GM23338 (cell line): ENCODE measurements around the gene EFR3B. TPM values are rescaled to one million over a fixed set of nuclear protein-coding genes. Genes with fewer than 3 reads are reported as not detected.

Experiments
- ATAC-seq: fragments of 200-7000 bp; cut with Tn5 transposase; 3 replicates; pipeline ENCODE4 v1.9.1; 2020
- DNase-seq: peaks from one replicate; pipeline ENCODE4 v3.0.0-alpha.2; 2015; ENCODE audit warnings: low spot score
- H2AFZ ChIP-seq: fragments of 200-600 bp; sonication (generic); 2 replicates; pipeline ENCODE4 v1.8.0; 2016; ENCODE audit warnings: antibody characterized with exemption, mild to moderate bottlenecking, moderate library complexity
- H3F3A ChIP-seq: fragments of 200-600 bp; sonication (generic); replicated peaks from 2 replicates; pipeline ENCODE4 v1.8.0; 2017; ENCODE audit warnings: antibody characterized with exemption, mixed run types, low read depth
- H3K27ac ChIP-seq: fragments of 200-600 bp; sonication (generic); 2 replicates; pipeline ENCODE4 v1.6.1; 2016; ENCODE audit warnings: low read depth
- H3K27me3 ChIP-seq: fragments of 200-600 bp; sonication (generic); 2 replicates; pipeline ENCODE4 v1.8.0; 2016; ENCODE audit warnings: mild to moderate bottlenecking, mixed run types, moderate library complexity; ENCODE audit not compliant: insufficient read depth
- H3K36me3 ChIP-seq: fragments of 200-600 bp; sonication (generic); 2 replicates; pipeline ENCODE4 v1.8.0; 2016; ENCODE audit warnings: mild to moderate bottlenecking; ENCODE audit not compliant: insufficient read depth
- H3K4me1 ChIP-seq: fragments of 200-600 bp; sonication (generic); 2 replicates; pipeline ENCODE4 v1.8.0; 2016; ENCODE audit warnings: mild to moderate bottlenecking, moderate library complexity; ENCODE audit not compliant: insufficient read depth
- H3K4me2 ChIP-seq: fragments of 200-600 bp; sonication (generic); 2 replicates; pipeline ENCODE4 v1.7.1; 2017; ENCODE audit warnings: mixed run types
- H3K4me3 ChIP-seq: fragments of 200-600 bp; sonication (generic); 2 replicates; pipeline ENCODE4 v1.6.1; 2016; ENCODE audit warnings: mixed run types
- H3K79me2 ChIP-seq: fragments of 200-600 bp; sonication (generic); replicated peaks from 2 replicates; pipeline ENCODE4 v1.8.0; 2017; ENCODE audit warnings: mild to moderate bottlenecking; ENCODE audit not compliant: insufficient read depth
- H3K9me2 ChIP-seq: fragments of 200-600 bp; sonication (generic); 2 replicates; pipeline ENCODE4 v1.8.0; 2017; ENCODE audit not compliant: insufficient read depth
- H4K20me1 ChIP-seq: fragments of 200-600 bp; sonication (generic); replicated peaks from 2 replicates; pipeline ENCODE4 v1.8.0; 2017; ENCODE audit warnings: mild to moderate bottlenecking; ENCODE audit not compliant: insufficient read depth
- H3K27ac Mint-ChIP-seq: 2 replicates; pipeline ENCODE4 v1.8.0; 2020; ENCODE audit warnings: inconsistent platforms, mild to moderate bottlenecking, moderate library complexity, mixed read lengths
- H3K27me3 Mint-ChIP-seq: 3 replicates; pipeline ENCODE4 v1.8.0; 2022; ENCODE audit warnings: low read depth, mild to moderate bottlenecking, moderate library complexity, mixed read lengths, inconsistent platforms; ENCODE audit not compliant: insufficient read depth, poor library complexity
- H3K36me3 Mint-ChIP-seq: 3 replicates; pipeline ENCODE4 v1.8.0; 2021; ENCODE audit warnings: low read depth, mild to moderate bottlenecking, inconsistent platforms, moderate library complexity, mixed read lengths
- H3K4me1 Mint-ChIP-seq: 3 replicates; pipeline ENCODE4 v1.8.0; 2020; ENCODE audit warnings: mild to moderate bottlenecking, inconsistent platforms, mixed read lengths
- H3K4me3 Mint-ChIP-seq: 3 replicates; pipeline ENCODE4 v1.8.0; 2021; ENCODE audit warnings: moderate library complexity, mild to moderate bottlenecking, inconsistent platforms, mixed read lengths
- H3K9me3 Mint-ChIP-seq: 3 replicates; pipeline ENCODE4 v1.8.0; 2020; ENCODE audit warnings: moderate library complexity, mild to moderate bottlenecking, inconsistent platforms, mixed read lengths
- CREB1 ChIP-seq: fragments of 250-450 bp; sonication (Bioruptor Pico); IDR thresholded peaks from 2 replicates; pipeline ENCODE4 v1.5.0; 2020; ENCODE audit warnings: low read depth, mild to moderate bottlenecking, moderate library complexity
- EZH2 ChIP-seq: fragments of 200-600 bp; sonication (generic); IDR thresholded peaks from one replicate; pipeline ENCODE4 v1.8.0; 2017; ENCODE audit warnings: antibody characterized with exemption, mild to moderate bottlenecking, low read depth; ENCODE audit not compliant: unreplicated experiment
- EZH2phosphoT487 ChIP-seq: fragments of 200-600 bp; sonication (generic); IDR thresholded peaks from one replicate; pipeline ENCODE4 v1.8.1; 2018; ENCODE audit warnings: antibody characterized with exemption; ENCODE audit not compliant: unreplicated experiment
- JUNB ChIP-seq: IDR thresholded peaks from one replicate; pipeline ENCODE4 v1.6.1; 2016; ENCODE audit warnings: antibody characterized with exemption; ENCODE audit not compliant: unreplicated experiment
- NANOG ChIP-seq: IDR thresholded peaks from 2 replicates; pipeline ENCODE4 v1.6.1; 2016; ENCODE audit warnings: antibody characterized with exemption, borderline replicate concordance
- POLR2AphosphoS5 ChIP-seq: IDR thresholded peaks from 2 replicates; pipeline ENCODE4 v1.6.1; 2016; ENCODE audit warnings: antibody characterized with exemption, low read depth
- STAT1 ChIP-seq: IDR thresholded peaks from one replicate; pipeline ENCODE4 v1.6.1; 2016; ENCODE audit warnings: antibody characterized with exemption; ENCODE audit not compliant: unreplicated experiment
- ZNF114 ChIP-seq: fragments of 250-450 bp; sonication (Bioruptor Pico); IDR thresholded peaks from 2 replicates; pipeline ENCODE4 v1.5.0; 2020; ENCODE audit warnings: mild to moderate bottlenecking, moderate library complexity
- ZNF331 ChIP-seq: fragments of 250-450 bp; sonication (Bioruptor Pico); IDR thresholded peaks from 2 replicates; pipeline ENCODE4 v1.5.0; 2020; ENCODE audit warnings: low read depth, mild to moderate bottlenecking, moderate library complexity
- polyA plus RNA-seq: library from polyadenylated mRNA; unstranded; fragments of >200 nt; fragmentation: Nextera tagmentation; extraction: Ambion mirVana; gene quantifications from 2 replicates; pipeline ENCODE4 v1.2.1, GENCODE V29; 2016
- total RNA-seq: library from RNA; depleted of rRNA; stranded (reverse); fragments of >200 nt; shearing (Covaris generic); gene quantifications from 2 replicates; pipeline ENCODE4 v1.2.3, GENCODE V29; 2014
- TF ChIP-seq, protein P1 (sequence below), 2 experiments: fragments of 200-600 bp in 1 of 2; sonication (generic) in 1 of 2; conservative IDR thresholded peaks; 2 replicates each; pipeline versions ENCODE4 v1.5.1 to v1.6.1; 2016 to 2017; ENCODE audit warnings: antibody characterized with exemption in 2 of 2, low read depth in 2 of 2, mild to moderate bottlenecking in 2 of 2, moderate library complexity in 1 of 2
- TF ChIP-seq, protein P2 (sequence below): IDR thresholded peaks from one replicate; pipeline ENCODE4 v1.6.1; 2018; ENCODE audit warnings: antibody characterized with exemption; ENCODE audit not compliant: unreplicated experiment
- TF ChIP-seq, protein P3 (sequence below): fragments of 250-450 bp; sonication (Bioruptor Pico); IDR thresholded peaks from 2 replicates; pipeline ENCODE4 v1.5.0; 2020; ENCODE audit warnings: mild to moderate bottlenecking, moderate library complexity
- TF ChIP-seq, protein P4 (sequence below): IDR thresholded peaks from 2 replicates; pipeline ENCODE4 v1.6.1; 2016; ENCODE audit warnings: antibody characterized with exemption

EFR3B gene
- total and polyA plus RNA-seq, 2 experiments from 2014 or later = 3.3 to 10.7 TPM

DNA sequence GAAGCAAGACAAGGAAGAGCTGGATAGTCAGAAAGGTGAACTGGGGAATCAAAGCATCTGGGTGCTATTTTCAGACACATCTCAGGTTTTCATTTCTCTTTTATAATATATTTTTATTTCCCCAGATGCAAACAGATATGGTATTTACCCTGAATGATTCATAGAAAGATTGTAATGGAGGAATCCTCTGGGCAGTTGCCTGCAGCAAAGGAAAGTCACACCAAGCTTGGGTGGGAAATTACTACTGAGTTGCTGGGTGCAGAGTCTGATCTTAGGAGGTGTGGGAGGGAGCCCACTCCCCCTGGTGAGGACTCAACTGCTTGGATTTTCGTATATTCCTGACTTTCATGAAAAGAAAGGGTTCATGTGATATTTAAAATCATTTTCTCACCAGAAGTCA lies 2.1 kb downstream of the EFR3B start:
- no peaks in the 10 kb centered on the region for H3K9me2 ChIP-seq
- peaks cover 8% of the 10 kb centered on the region; the same call in 1 of the 2 replicates for H3F3A ChIP-seq
- 0 out of 2 replicates have a peak overlapping the region, but pooled peaks have one; percentile 89 for H3K4me3 ChIP-seq
- TF ChIP-seq CREB1 (CRISPR knock-in tag) = no peak
- TF ChIP-seq, protein P1, sequence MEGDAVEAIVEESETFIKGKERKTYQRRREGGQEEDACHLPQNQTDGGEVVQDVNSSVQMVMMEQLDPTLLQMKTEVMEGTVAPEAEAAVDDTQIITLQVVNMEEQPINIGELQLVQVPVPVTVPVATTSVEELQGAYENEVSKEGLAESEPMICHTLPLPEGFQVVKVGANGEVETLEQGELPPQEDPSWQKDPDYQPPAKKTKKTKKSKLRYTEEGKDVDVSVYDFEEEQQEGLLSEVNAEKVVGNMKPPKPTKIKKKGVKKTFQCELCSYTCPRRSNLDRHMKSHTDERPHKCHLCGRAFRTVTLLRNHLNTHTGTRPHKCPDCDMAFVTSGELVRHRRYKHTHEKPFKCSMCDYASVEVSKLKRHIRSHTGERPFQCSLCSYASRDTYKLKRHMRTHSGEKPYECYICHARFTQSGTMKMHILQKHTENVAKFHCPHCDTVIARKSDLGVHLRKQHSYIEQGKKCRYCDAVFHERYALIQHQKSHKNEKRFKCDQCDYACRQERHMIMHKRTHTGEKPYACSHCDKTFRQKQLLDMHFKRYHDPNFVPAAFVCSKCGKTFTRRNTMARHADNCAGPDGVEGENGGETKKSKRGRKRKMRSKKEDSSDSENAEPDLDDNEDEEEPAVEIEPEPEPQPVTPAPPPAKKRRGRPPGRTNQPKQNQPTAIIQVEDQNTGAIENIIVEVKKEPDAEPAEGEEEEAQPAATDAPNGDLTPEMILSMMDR (conservative IDR thresholded peaks at IDR 0.05; ENCODE audit: low read depth in 2 of 2) = no peak
- no peak for TF ChIP-seq JUNB
- TF ChIP-seq, protein P2, sequence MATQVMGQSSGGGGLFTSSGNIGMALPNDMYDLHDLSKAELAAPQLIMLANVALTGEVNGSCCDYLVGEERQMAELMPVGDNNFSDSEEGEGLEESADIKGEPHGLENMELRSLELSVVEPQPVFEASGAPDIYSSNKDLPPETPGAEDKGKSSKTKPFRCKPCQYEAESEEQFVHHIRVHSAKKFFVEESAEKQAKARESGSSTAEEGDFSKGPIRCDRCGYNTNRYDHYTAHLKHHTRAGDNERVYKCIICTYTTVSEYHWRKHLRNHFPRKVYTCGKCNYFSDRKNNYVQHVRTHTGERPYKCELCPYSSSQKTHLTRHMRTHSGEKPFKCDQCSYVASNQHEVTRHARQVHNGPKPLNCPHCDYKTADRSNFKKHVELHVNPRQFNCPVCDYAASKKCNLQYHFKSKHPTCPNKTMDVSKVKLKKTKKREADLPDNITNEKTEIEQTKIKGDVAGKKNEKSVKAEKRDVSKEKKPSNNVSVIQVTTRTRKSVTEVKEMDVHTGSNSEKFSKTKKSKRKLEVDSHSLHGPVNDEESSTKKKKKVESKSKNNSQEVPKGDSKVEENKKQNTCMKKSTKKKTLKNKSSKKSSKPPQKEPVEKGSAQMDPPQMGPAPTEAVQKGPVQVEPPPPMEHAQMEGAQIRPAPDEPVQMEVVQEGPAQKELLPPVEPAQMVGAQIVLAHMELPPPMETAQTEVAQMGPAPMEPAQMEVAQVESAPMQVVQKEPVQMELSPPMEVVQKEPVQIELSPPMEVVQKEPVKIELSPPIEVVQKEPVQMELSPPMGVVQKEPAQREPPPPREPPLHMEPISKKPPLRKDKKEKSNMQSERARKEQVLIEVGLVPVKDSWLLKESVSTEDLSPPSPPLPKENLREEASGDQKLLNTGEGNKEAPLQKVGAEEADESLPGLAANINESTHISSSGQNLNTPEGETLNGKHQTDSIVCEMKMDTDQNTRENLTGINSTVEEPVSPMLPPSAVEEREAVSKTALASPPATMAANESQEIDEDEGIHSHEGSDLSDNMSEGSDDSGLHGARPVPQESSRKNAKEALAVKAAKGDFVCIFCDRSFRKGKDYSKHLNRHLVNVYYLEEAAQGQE = no peak
- TF ChIP-seq, protein P3, sequence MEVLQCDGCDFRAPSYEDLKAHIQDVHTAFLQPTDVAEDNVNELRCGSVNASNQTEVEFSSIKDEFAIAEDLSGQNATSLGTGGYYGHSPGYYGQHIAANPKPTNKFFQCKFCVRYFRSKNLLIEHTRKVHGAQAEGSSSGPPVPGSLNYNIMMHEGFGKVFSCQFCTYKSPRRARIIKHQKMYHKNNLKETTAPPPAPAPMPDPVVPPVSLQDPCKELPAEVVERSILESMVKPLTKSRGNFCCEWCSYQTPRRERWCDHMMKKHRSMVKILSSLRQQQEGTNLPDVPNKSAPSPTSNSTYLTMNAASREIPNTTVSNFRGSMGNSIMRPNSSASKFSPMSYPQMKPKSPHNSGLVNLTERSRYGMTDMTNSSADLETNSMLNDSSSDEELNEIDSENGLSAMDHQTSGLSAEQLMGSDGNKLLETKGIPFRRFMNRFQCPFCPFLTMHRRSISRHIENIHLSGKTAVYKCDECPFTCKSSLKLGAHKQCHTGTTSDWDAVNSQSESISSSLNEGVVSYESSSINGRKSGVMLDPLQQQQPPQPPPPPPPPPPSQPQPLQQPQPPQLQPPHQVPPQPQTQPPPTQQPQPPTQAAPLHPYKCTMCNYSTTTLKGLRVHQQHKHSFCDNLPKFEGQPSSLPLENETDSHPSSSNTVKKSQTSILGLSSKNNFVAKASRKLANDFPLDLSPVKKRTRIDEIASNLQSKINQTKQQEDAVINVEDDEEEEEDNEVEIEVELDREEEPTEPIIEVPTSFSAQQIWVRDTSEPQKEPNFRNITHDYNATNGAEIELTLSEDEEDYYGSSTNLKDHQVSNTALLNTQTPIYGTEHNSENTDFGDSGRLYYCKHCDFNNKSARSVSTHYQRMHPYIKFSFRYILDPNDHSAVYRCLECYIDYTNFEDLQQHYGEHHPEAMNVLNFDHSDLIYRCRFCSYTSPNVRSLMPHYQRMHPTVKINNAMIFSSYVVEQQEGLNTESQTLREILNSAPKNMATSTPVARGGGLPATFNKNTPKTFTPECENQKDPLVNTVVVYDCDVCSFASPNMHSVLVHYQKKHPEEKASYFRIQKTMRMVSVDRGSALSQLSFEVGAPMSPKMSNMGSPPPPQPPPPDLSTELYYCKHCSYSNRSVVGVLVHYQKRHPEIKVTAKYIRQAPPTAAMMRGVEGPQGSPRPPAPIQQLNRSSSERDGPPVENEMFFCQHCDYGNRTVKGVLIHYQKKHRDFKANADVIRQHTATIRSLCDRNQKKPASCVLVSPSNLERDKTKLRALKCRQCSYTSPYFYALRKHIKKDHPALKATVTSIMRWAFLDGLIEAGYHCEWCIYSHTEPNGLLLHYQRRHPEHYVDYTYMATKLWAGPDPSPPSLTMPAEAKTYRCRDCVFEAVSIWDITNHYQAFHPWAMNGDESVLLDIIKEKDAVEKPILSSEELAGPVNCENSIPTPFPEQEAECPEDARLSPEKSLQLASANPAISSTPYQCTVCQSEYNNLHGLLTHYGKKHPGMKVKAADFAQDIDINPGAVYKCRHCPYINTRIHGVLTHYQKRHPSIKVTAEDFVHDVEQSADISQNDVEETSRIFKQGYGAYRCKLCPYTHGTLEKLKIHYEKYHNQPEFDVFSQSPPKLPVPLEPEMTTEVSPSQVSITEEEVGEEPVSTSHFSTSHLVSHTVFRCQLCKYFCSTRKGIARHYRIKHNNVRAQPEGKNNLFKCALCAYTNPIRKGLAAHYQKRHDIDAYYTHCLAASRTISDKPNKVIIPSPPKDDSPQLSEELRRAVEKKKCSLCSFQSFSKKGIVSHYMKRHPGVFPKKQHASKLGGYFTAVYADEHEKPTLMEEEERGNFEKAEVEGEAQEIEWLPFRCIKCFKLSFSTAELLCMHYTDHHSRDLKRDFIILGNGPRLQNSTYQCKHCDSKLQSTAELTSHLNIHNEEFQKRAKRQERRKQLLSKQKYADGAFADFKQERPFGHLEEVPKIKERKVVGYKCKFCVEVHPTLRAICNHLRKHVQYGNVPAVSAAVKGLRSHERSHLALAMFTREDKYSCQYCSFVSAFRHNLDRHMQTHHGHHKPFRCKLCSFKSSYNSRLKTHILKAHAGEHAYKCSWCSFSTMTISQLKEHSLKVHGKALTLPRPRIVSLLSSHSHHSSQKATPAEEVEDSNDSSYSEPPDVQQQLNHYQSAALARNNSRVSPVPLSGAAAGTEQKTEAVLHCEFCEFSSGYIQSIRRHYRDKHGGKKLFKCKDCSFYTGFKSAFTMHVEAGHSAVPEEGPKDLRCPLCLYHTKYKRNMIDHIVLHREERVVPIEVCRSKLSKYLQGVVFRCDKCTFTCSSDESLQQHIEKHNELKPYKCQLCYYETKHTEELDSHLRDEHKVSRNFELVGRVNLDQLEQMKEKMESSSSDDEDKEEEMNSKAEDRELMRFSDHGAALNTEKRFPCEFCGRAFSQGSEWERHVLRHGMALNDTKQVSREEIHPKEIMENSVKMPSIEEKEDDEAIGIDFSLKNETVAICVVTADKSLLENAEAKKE (CRISPR knock-in tag) = no peak
- no peak for TF ChIP-seq NANOG
- TF ChIP-seq ZNF331 (CRISPR knock-in tag) = no peak
- no peak for TF ChIP-seq STAT1
- TF ChIP-seq ZNF114 = no peak
- TF ChIP-seq EZH2phosphoT487 = no peak
- TF ChIP-seq EZH2 = no peak
- TF ChIP-seq, protein P4, sequence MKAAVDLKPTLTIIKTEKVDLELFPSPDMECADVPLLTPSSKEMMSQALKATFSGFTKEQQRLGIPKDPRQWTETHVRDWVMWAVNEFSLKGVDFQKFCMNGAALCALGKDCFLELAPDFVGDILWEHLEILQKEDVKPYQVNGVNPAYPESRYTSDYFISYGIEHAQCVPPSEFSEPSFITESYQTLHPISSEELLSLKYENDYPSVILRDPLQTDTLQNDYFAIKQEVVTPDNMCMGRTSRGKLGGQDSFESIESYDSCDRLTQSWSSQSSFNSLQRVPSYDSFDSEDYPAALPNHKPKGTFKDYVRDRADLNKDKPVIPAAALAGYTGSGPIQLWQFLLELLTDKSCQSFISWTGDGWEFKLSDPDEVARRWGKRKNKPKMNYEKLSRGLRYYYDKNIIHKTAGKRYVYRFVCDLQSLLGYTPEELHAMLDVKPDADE = no peak
- TF ChIP-seq POLR2AphosphoS5 = no peak
- H4K20me1 ChIP-seq = peaks cover 5% of the 10 kb centered on the region; the same call in 1 of the 2 replicates
- H3K27ac Mint-ChIP-seq = no peak overlapping the region
- no peak overlapping the region for H3K27ac ChIP-seq
- no peaks in the 10 kb centered on the region; the same call in 2 of the 3 replicates for H3K36me3 Mint-ChIP-seq
- H3K4me1 ChIP-seq = peaks cover 11% of the 10 kb centered on the region
- peaks cover 27% of the 10 kb centered on the region for H3K4me1 Mint-ChIP-seq
- no peak overlapping the region for H2AFZ ChIP-seq
- H3K4me2 ChIP-seq = peak overlapping the region; percentile 99; the same call in 1 of the 2 replicates
- DNase-seq (no peak), ATAC-seq (no peak)
- 0 out of 2 replicates have a peak, but pooled peaks cover 8% of the 10 kb centered on the region for H3K79me2 ChIP-seq
- peaks cover 33% of the 10 kb centered on the region for H3K27me3 ChIP-seq
- no peaks in the 10 kb centered on the region for H3K9me3 Mint-ChIP-seq
- H3K4me3 Mint-ChIP-seq = no peak overlapping the region; the same call in 2 of the 3 replicates
- H3K27me3 Mint-ChIP-seq = peaks cover 38% of the 10 kb centered on the region
- H3K36me3 ChIP-seq = no peaks in the 10 kb centered on the region
